Heart left ventricle (tissue), 13 donors: ENCODE results near the gene CSRP1.

Experiments
- POLR2A ChIP-seq, 2 donors: fragments of 450-650 bp; IDR thresholded peaks; one replicate each; pipeline ENCODE4 v1.6.1; 2017; ENCODE audit warnings: antibody characterized with exemption in 2 of 2, mild to moderate bottlenecking in 2 of 2, moderate library complexity in 2 of 2
- TF ChIP-seq, protein P1 (sequence below), 12 donors: fragments of 200-600 bp; sonication (generic) in 4 of 12; IDR thresholded peaks; one replicate each; pipeline versions ENCODE4 v1.5.0 to v1.8.0; 2018 to 2022; ENCODE audit warnings: antibody characterized with exemption in 12 of 12, mild to moderate bottlenecking in 5 of 12
- donor health status: ischemic (EF 13 %, LVEDD 7.1; RV severe dilation, severe dysfunction).
- donor health status: DM: no; HTN: yes; CAD: no.
- donor health status: DM: no; HTN: no; CAD: no.
- donor health status: ischemic (EF 25% LVEDD 6.9; RV normal size, moderate dysfunction).
- donor health status: ischemic (EF 25% LVEDD 5.7; RV mildly dilated, moderate dysfunction).
- donor health status: ischemic (EF 35%, LVEDD 5.7; RV mildly dilated, moderate dysfunction).
- donor health status: nonischemic (EF 11% LVEDD 7.7; RV severe dilation, severe dysfunction).
- donor health status: DM: yes; HTN: yes; CAD: no.
- donor health status: PGD.
- donor health status: ischemic (EF 29% LVEDD 5.4; RV normal size, mild dysfunction).
- donor health status: nonischemic (EF 23%, LVEDD 6.1; RV moderate dilation, normal function).

DNA sequence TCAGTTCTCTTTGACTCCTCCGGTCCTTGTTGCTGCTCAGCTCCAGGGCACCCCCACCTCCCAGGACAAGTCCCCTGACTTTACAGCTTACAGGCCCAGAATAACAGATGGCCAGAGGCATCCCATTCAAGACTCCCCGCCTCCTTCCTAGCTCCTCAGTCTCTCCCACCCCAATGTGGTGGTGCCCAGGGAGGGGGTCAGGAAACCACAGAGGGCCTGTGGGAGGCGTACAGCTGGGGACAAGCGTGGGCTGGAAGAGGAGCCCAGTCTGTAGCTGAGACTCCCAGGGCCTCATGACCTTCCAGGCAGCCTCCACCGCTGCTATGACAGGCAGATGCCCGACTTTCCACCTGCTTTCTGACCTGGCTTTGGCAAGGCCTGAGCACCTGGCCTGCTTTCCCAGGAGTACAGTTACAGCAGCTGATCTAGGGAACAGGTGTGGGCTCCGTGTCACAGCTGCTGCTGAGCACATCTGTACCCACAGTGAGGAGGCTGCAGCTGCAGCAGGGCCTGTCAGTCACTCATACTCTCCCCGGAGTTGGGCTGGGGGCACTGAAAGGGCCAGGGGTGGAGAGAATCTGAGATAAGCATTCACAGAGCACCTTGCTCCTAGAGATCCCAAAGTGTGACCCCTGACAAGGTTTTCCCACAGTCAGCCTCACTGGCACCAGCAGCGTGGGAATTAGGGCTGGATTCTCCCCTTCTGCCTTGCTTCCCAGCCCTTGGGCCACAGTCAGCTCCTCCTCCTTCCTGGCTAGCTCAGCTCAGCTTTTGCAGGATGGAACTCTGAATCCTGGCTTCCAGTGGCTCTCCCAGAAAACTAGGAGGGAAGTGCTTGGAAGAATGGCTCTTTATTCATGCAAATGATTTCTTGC lies 24.9 kb upstream of the CSRP1 start:
- no peak for TF ChIP-seq POLR2A (IDR thresholded peaks at IDR 0.05)
- TF ChIP-seq, protein P1, sequence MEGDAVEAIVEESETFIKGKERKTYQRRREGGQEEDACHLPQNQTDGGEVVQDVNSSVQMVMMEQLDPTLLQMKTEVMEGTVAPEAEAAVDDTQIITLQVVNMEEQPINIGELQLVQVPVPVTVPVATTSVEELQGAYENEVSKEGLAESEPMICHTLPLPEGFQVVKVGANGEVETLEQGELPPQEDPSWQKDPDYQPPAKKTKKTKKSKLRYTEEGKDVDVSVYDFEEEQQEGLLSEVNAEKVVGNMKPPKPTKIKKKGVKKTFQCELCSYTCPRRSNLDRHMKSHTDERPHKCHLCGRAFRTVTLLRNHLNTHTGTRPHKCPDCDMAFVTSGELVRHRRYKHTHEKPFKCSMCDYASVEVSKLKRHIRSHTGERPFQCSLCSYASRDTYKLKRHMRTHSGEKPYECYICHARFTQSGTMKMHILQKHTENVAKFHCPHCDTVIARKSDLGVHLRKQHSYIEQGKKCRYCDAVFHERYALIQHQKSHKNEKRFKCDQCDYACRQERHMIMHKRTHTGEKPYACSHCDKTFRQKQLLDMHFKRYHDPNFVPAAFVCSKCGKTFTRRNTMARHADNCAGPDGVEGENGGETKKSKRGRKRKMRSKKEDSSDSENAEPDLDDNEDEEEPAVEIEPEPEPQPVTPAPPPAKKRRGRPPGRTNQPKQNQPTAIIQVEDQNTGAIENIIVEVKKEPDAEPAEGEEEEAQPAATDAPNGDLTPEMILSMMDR (IDR thresholded peaks at IDR 0.05) = no peak
